Type B pancreatic cell (in vitro differentiated cells): ENCODE results near the gene HAPLN2. TPM values are rescaled to one million over a fixed set of nuclear protein-coding genes. Genes with fewer than 3 reads are reported as not detected.
A peak's percentile ranks its signal among the peaks of the same experiment; 100 is the strongest.

Experiments used
- DNase-seq: peaks from one replicate; pipeline ENCODE4 v3.0.0; 2021; ENCODE audit warnings: mixed read lengths; ENCODE audit not compliant: unreplicated experiment; ENCODE audit errors: extremely low spot score
- H3K27ac Mint-ChIP-seq: 2 replicates; pipeline ENCODE4 v1.8.0; 2021; ENCODE audit warnings: mild to moderate bottlenecking, mixed read lengths
- H3K27me3 Mint-ChIP-seq: 2 replicates; pipeline ENCODE4 v1.8.0; 2021; ENCODE audit warnings: mixed read lengths
- H3K36me3 Mint-ChIP-seq: 2 replicates; pipeline ENCODE4 v1.8.0; 2021; ENCODE audit warnings: mixed read lengths
- H3K4me1 Mint-ChIP-seq: one replicate; pipeline ENCODE4 v1.8.0; 2021; ENCODE audit warnings: mixed read lengths; ENCODE audit not compliant: unreplicated experiment
- H3K4me3 Mint-ChIP-seq: 2 replicates; pipeline ENCODE4 v1.8.0; 2021; ENCODE audit warnings: mild to moderate bottlenecking, mixed read lengths
- H3K9me3 Mint-ChIP-seq: 2 replicates; pipeline ENCODE4 v1.8.0; 2021; ENCODE audit warnings: mixed read lengths
- CTCF ChIP-seq: fragments of 200-600 bp; sonication (generic); conservative IDR thresholded peaks from 2 replicates; pipeline ENCODE4 v1.5.0; 2021; ENCODE audit warnings: antibody characterized with exemption, mild to moderate bottlenecking
- total RNA-seq: library from RNA; stranded (reverse); gene quantifications from 2 replicates; pipeline ENCODE4 v1.2.1, GENCODE V29; 2021; ENCODE audit warnings: low replicate concordance

Gene HAPLN2
- total RNA-seq, 1 donor from 2014 or later: not detected

GRCh38 chr1:156643049-156643777, 24.0 kb downstream of the HAPLN2 start:
- H3K9me3 Mint-ChIP-seq: no peaks in the 10 kb centered on the region
- no peak overlapping the region for H3K27ac Mint-ChIP-seq
- peaks cover 5% of the 10 kb centered on the region for H3K4me1 Mint-ChIP-seq
- no peak for TF ChIP-seq CTCF
- H3K27me3 Mint-ChIP-seq: peaks cover 91% of the 10 kb centered on the region
- DNase-seq: no peak
- no peaks in the 10 kb centered on the region for H3K36me3 Mint-ChIP-seq
- peak overlapping the region; percentile 82 for H3K4me3 Mint-ChIP-seq

GRCh38 chr1:156643778-156644092, 24.5 kb downstream of the HAPLN2 start:
- H3K27me3 Mint-ChIP-seq: peaks cover 91% of the 10 kb centered on the region
- no peak for TF ChIP-seq CTCF
- no peak for DNase-seq
- H3K27ac Mint-ChIP-seq: no peak overlapping the region
- H3K9me3 Mint-ChIP-seq: no peaks in the 10 kb centered on the region
- no peak overlapping the region for H3K4me3 Mint-ChIP-seq
- peaks cover 5% of the 10 kb centered on the region for H3K4me1 Mint-ChIP-seq
- H3K36me3 Mint-ChIP-seq: no peaks in the 10 kb centered on the region

GRCh38 chr1:156644146-156644545, 24.9 kb downstream of the HAPLN2 start:
- DNase-seq: no peak
- Mint-ChIP-seq H3K4me3 (no peak overlapping the region), H3K27me3 (peaks cover 91% of the 10 kb centered on the region), H3K27ac (no peak overlapping the region), H3K36me3 (no peaks in the 10 kb centered on the region), H3K4me1 (peaks cover 5% of the 10 kb centered on the region), H3K9me3 (no peaks in the 10 kb centered on the region)
- no peak for TF ChIP-seq CTCF

- TF ChIP-seq CTCF: no peak
- peaks cover 91% of the 10 kb centered on the region for H3K27me3 Mint-ChIP-seq
- no peak overlapping the region for H3K4me3 Mint-ChIP-seq
- H3K27ac Mint-ChIP-seq: no peak overlapping the region
- peaks cover 5% of the 10 kb centered on the region for H3K4me1 Mint-ChIP-seq
- no peaks in the 10 kb centered on the region for H3K36me3 Mint-ChIP-seq
- no peak for DNase-seq
- no peaks in the 10 kb centered on the region for H3K9me3 Mint-ChIP-seq
Measured at GRCh38 chr1:156644640-156645039, 25.4 kb downstream of the HAPLN2 start.

GRCh38 chr1:156645056-156645455, 25.8 kb downstream of the HAPLN2 start:
- H3K36me3 Mint-ChIP-seq: no peaks in the 10 kb centered on the region
- H3K9me3 Mint-ChIP-seq: no peaks in the 10 kb centered on the region
- no peak overlapping the region for H3K27ac Mint-ChIP-seq
- no peak for DNase-seq
- TF ChIP-seq CTCF: no peak
- peaks cover 5% of the 10 kb centered on the region for H3K4me1 Mint-ChIP-seq
- peaks cover 91% of the 10 kb centered on the region for H3K27me3 Mint-ChIP-seq
- H3K4me3 Mint-ChIP-seq: no peak overlapping the region
